Panc1 (cell line): ENCODE measurements around the gene EME2. TPM values are rescaled to one million over a fixed set of nuclear protein-coding genes. Genes with fewer than 3 reads are reported as not detected.

Experiments used
- ATAC-seq: fragments of 200-7000 bp; cut with Tn5 transposase; 2 replicates; pipeline ENCODE4 v1.9.1; 2020; ENCODE audit warnings: mild to moderate bottlenecking, moderate library complexity
- BruUV-seq: library from RNA; stranded (reverse); fragments of 400-500 nt; replicated peaks from 2 replicates; lab custom pipeline; 2021; lab: Mats Ljungman, UMichigan
- CTCF ChIA-PET: fragments of 300-600 bp; sonication (Branson Sonifier 250); formaldehyde crosslinking; loops from one replicate; lab custom pipeline; 2022; ENCODE audit warnings: antibody characterized with exemption; lab: Charles Lee
- POLR2A ChIA-PET: fragments of 300-600 bp; sonication (Branson Sonifier 250); formaldehyde crosslinking; loops from one replicate; lab custom pipeline; 2022; ENCODE audit warnings: antibody characterized with exemption; lab: Charles Lee
- DNase-seq: peaks from one replicate; pipeline ENCODE4 v3.0.0-alpha.2; 2010; ENCODE audit warnings: low read depth, low spot score
- H3K27ac ChIP-seq: 2 replicates; pipeline ENCODE4 v1.5.1; 2011; ENCODE audit warnings: mild to moderate bottlenecking, low read length, inconsistent platforms
- H3K27me3 ChIP-seq: fragments of 200-500 bp; sonication (Bioruptor generic); 2 replicates; pipeline ENCODE4 v1.6.0; 2014; ENCODE audit warnings: low read length, inconsistent platforms; ENCODE audit not compliant: control insufficient read depth, insufficient read depth
- H3K36me3 ChIP-seq: fragments of 200-500 bp; sonication (Bioruptor generic); 2 replicates; pipeline ENCODE4 v1.5.1; 2014; ENCODE audit warnings: inconsistent platforms, mild to moderate bottlenecking, low read length, moderate library complexity; ENCODE audit not compliant: control insufficient read depth, insufficient read depth
- H3K4me1 ChIP-seq: 2 replicates; pipeline ENCODE4 v1.5.1; 2011; ENCODE audit warnings: inconsistent platforms, mild to moderate bottlenecking, low read length, moderate library complexity; ENCODE audit not compliant: control insufficient read depth, insufficient read depth
- H3K4me3 ChIP-seq, 2 experiments: 2 replicates each; pipeline ENCODE4 v1.5.1; 2011 to 2012; ENCODE audit warnings: low read depth in 2 of 2, low read length in 2 of 2, mild to moderate bottlenecking in 2 of 2, inconsistent platforms in 1 of 2, moderate library complexity in 1 of 2
- H3K9me3 ChIP-seq: fragments of 200-500 bp; sonication (Bioruptor generic); 2 replicates; pipeline ENCODE4 v1.5.1; 2014; ENCODE audit warnings: low read depth, mild to moderate bottlenecking, inconsistent platforms, low read length, moderate library complexity; ENCODE audit not compliant: control insufficient read depth, insufficient read depth
- POLR2AphosphoS5 ChIP-seq: IDR thresholded peaks from 2 replicates; pipeline ENCODE4 v1.6.1; 2012; ENCODE audit warnings: mild to moderate bottlenecking, low read depth, low read length, moderate library complexity
- REST ChIP-seq, 2 experiments: IDR thresholded peaks; 2 replicates each; pipeline ENCODE4 v1.6.1; 2011 to 2012; ENCODE audit warnings: low read depth in 2 of 2, control low read depth in 1 of 2, low read length in 1 of 2, mild to moderate bottlenecking in 1 of 2, moderate library complexity in 1 of 2; ENCODE audit not compliant: insufficient read depth in 1 of 2
- SIN3A ChIP-seq: IDR thresholded peaks from 2 replicates; pipeline ENCODE4 v1.6.1; 2012; ENCODE audit warnings: low read depth, mild to moderate bottlenecking, low read length, moderate library complexity, borderline replicate concordance; ENCODE audit not compliant: insufficient read depth
- TCF7L2 ChIP-seq: IDR thresholded peaks from 2 replicates; pipeline ENCODE4 v1.6.1; 2011; ENCODE audit warnings: mild to moderate bottlenecking, low read depth, low read length, inconsistent platforms
- in situ Hi-C: cut with HindIII; loops from 2 replicates; pipeline ENCODE4 v1.10.0; 2016; ENCODE audit warnings: low sequenced_read_pairs, low pct_unique_long_range_greater_than_20kb
- intact Hi-C: fragments of 100-400 bp; cut with micrococcal nuclease; formaldehyde crosslinking; loops from one replicate; pipeline ENCODE4 v1.10.0; 2022; ENCODE audit not compliant: unreplicated experiment
- total RNA-seq: library from RNA; stranded (reverse); gene quantifications from one replicate; pipeline ENCODE4 v1.2.1, GENCODE V29; 2021; ENCODE audit not compliant: unreplicated experiment
- TF ChIP-seq, protein P1 (sequence below): fragments of 450-650 bp; IDR thresholded peaks from 2 replicates; pipeline ENCODE4 v1.5.1; 2017; ENCODE audit warnings: mild to moderate bottlenecking

Gene EME2
- total RNA-seq, 1 experiment from 2014 or later = 53.4 TPM

GRCh38 chr16:1790261-1790610 is 17.6 kb downstream of the EME2 start:
- TF ChIP-seq TCF7L2 = no peak
- TF ChIP-seq SIN3A = no peak
- H3K4me1 ChIP-seq = peaks cover 3% of the 10 kb centered on the region; the same call in 1 of the 2 replicates
- no peaks in the 10 kb centered on the region for H3K36me3 ChIP-seq
- BruUV-seq = no TSS peak
- H3K27me3 ChIP-seq = no peaks in the 10 kb centered on the region
- ATAC-seq (no peak), DNase-seq (no peak)
- ChIA-PET CTCF (no interaction called here), POLR2A (no interaction called here)
- H3K9me3 ChIP-seq = no peaks in the 10 kb centered on the region
- intact Hi-C loops = no loop called here
- no peak overlapping the region for H3K4me3 ChIP-seq
- no peak overlapping the region for H3K27ac ChIP-seq
- in situ Hi-C loops = no loop called here

GRCh38 chr16:1790611-1791255 is 18.1 kb downstream of the EME2 start:
- no peak overlapping the region for H3K27ac ChIP-seq
- CTCF ChIA-PET = no interaction called here
- ATAC-seq (no peak), DNase-seq (no peak)
- no peaks in the 10 kb centered on the region for H3K9me3 ChIP-seq
- H3K27me3 ChIP-seq = no peaks in the 10 kb centered on the region
- in situ Hi-C loops = no loop called here
- intact Hi-C loops = no loop called here
- H3K36me3 ChIP-seq = no peaks in the 10 kb centered on the region
- no peak overlapping the region for H3K4me3 ChIP-seq
- POLR2A ChIA-PET = no interaction called here
- TF ChIP-seq REST (IDR thresholded peaks at IDR 0.05; ENCODE audit: insufficient read depth in 1 of 2, low read depth in 2 of 2, low read length in 1 of 2) = no peak
- TF ChIP-seq SIN3A = no peak
- TF ChIP-seq, protein P1, sequence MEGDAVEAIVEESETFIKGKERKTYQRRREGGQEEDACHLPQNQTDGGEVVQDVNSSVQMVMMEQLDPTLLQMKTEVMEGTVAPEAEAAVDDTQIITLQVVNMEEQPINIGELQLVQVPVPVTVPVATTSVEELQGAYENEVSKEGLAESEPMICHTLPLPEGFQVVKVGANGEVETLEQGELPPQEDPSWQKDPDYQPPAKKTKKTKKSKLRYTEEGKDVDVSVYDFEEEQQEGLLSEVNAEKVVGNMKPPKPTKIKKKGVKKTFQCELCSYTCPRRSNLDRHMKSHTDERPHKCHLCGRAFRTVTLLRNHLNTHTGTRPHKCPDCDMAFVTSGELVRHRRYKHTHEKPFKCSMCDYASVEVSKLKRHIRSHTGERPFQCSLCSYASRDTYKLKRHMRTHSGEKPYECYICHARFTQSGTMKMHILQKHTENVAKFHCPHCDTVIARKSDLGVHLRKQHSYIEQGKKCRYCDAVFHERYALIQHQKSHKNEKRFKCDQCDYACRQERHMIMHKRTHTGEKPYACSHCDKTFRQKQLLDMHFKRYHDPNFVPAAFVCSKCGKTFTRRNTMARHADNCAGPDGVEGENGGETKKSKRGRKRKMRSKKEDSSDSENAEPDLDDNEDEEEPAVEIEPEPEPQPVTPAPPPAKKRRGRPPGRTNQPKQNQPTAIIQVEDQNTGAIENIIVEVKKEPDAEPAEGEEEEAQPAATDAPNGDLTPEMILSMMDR = no peak
- peaks cover 3% of the 10 kb centered on the region; the same call in 1 of the 2 replicates for H3K4me1 ChIP-seq
- BruUV-seq = no TSS peak

- H3K4me1 ChIP-seq = peaks cover 3% of the 10 kb centered on the region; the same call in 1 of the 2 replicates
- no peaks in the 10 kb centered on the region for H3K27me3 ChIP-seq
- ChIA-PET CTCF (no interaction called here), POLR2A (no interaction called here)
- no peak overlapping the region for H3K4me3 ChIP-seq
- DNase-seq (no peak), ATAC-seq (no peak)
- TF ChIP-seq REST (IDR thresholded peaks at IDR 0.05; ENCODE audit: insufficient read depth in 1 of 2, low read depth in 2 of 2, low read length in 1 of 2) (no peak), POLR2AphosphoS5 (no peak), TCF7L2 (no peak), SIN3A (no peak)
- TF ChIP-seq, protein P1 = no peak
- no TSS peak for BruUV-seq
- in situ Hi-C loops = no loop called here
- no peaks in the 10 kb centered on the region for H3K9me3 ChIP-seq
- no peak overlapping the region for H3K27ac ChIP-seq
- no peaks in the 10 kb centered on the region for H3K36me3 ChIP-seq
- intact Hi-C loops = no loop called here
These were observed 18.8 kb downstream of the EME2 start for GRCh38 chr16:1791256-1791942.
